Astrocyte of the spinal cord (primary cell): ENCODE measurements around the gene PRND.

ENCODE experiments used
- DNase-seq: peaks from one replicate; pipeline ENCODE4 v3.0.0; 2011; ENCODE audit warnings: low read depth, low spot score
- H3K4me3 ChIP-seq: 2 replicates; pipeline ENCODE4 v1.5.1; 2011; ENCODE audit warnings: low read depth, mild to moderate bottlenecking, low read length, moderate library complexity
- CTCF ChIP-seq: IDR thresholded peaks from 2 replicates; pipeline ENCODE4 v1.5.1; 2012; ENCODE audit warnings: low read depth, mild to moderate bottlenecking, low read length, inconsistent platforms
- in situ Hi-C: cut with HindIII; loops from 2 replicates; pipeline ENCODE4 v1.10.0; 2017; ENCODE audit warnings: low sequenced_read_pairs

PRND gene

DNA sequence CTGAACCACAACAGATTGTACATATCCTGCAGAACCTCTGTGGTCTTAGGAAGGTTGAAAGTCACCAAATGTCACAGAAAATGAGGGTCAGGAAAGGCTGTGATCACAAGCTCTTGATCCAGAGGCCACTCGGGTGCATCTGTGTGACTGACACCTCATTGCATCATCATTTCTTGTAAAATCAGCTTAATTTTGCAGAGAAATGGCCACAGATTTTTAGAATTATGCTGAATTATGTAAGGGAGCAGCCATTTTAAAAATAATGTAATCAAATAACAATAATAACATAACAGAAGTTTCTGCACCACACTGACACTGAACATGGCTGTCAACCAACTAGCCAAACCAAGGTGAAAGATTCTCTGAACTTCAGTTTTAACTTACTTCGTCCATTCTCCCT is 32.5 kb upstream of the PRND start:
- H3K4me3 ChIP-seq: no peak overlapping the region
- in situ Hi-C loops: no loop called here
- DNase-seq: no peak
- TF ChIP-seq CTCF: no peak

DNA sequence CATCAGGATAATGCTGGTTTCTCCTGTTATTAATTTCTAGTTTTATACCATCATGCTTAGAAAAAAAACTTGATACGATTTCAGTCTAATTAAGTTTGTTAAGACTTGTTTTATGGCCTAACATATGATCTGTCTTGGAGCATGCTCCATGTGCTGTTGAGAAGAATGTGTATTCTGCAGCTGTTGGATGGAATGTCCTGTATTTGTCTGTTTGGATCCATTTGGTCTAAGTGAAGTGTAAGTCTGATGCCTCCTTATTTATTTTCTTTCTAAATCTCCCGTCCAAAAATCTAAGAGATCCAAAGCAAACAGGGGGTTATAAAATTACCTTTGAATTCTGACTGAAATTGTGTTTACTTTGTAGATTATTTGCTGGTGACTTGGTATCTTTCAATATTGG is 30.0 kb upstream of the PRND start:
- no peak for DNase-seq
- TF ChIP-seq CTCF: no peak
- no peak overlapping the region for H3K4me3 ChIP-seq
- in situ Hi-C loops: no loop called here

DNA sequence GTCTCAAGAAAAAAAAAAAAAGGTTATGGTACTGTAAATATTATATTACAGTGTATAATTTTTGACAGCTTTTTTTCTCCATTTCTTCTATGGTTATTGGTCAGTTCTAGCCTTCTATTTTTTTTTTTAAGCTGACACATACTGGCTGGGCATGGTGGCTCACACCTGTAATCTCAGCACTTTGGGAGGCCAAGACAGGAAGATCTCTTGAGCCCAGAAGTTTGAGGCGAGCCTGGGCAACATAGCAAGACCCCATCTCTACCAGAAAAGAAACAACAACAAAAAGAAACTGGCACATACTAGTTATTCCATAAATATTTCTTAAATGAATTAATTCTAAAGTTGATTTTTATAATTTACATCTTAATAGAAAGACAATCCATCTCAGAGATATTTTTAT is 27.6 kb upstream of the PRND start:
- no peak for DNase-seq
- H3K4me3 ChIP-seq: no peak overlapping the region
- in situ Hi-C loops: no loop called here
- no peak for TF ChIP-seq CTCF

- in situ Hi-C loops: no loop called here
- no peak for TF ChIP-seq CTCF
- no peak overlapping the region for H3K4me3 ChIP-seq
- DNase-seq: peak; percentile 19
Measured at GRCh38 chr20:4697189-4697830, 24.4 kb upstream of the PRND start.

DNA sequence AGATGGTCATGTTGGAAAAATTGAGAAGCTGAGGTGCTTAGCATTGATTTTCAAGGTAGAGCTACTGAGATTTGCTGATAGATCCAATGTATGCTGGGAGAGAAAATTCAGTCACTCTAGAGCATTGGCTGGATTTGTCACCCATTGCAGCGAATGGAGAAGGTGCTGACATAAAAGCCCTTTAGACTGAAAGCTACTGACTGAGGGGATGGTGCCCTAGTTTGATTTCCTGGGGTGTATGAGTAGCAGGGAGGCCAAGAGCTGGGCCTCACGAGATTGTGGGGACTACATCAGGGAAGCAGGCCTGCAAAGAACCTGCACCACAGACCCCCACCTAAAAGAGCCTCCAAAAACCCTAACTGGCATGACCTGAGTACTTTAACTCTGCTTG is 23.9 kb upstream of the PRND start:
- no peak for TF ChIP-seq CTCF
- H3K4me3 ChIP-seq: no peak overlapping the region
- no peak for DNase-seq
- in situ Hi-C loops: no loop called here

DNA sequence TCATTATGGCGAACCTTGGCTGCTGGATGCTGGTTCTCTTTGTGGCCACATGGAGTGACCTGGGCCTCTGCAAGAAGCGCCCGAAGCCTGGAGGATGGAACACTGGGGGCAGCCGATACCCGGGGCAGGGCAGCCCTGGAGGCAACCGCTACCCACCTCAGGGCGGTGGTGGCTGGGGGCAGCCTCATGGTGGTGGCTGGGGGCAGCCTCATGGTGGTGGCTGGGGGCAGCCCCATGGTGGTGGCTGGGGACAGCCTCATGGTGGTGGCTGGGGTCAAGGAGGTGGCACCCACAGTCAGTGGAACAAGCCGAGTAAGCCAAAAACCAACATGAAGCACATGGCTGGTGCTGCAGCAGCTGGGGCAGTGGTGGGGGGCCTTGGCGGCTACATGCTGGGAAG is 22.5 kb upstream of the PRND start:
- no peak for DNase-seq
- no peak overlapping the region for H3K4me3 ChIP-seq
- TF ChIP-seq CTCF: no peak
- in situ Hi-C loops: no loop called here

GRCh38 chr20:4699957-4700356 is 21.8 kb upstream of the PRND start:
- H3K4me3 ChIP-seq: no peak overlapping the region
- no peak for TF ChIP-seq CTCF
- in situ Hi-C loops: no loop called here
- no peak for DNase-seq
